SH-SY5Y (cell line): ENCODE results near the gene RBM14.

Experiments used
- GATA2 ChIP-seq: IDR thresholded peaks from 2 replicates; pipeline ENCODE4 v1.6.1; 2011; ENCODE audit warnings: mild to moderate bottlenecking, low read depth, low read length
- GATA3 ChIP-seq: IDR thresholded peaks from 2 replicates; pipeline ENCODE4 v1.6.1; 2011; ENCODE audit warnings: low read depth, mild to moderate bottlenecking, low read length, moderate library complexity

Gene RBM14

GRCh38 chr11:66625041-66625751 is 8.8 kb downstream of the RBM14 start:
- no peak for TF ChIP-seq GATA2

GRCh38 chr11:66625752-66626149 is 9.3 kb downstream of the RBM14 start:
- no peak for TF ChIP-seq GATA2
- no peak for TF ChIP-seq GATA3

GRCh38 chr11:66626382-66626781 is 10.0 kb downstream of the RBM14 start:
- no peak for TF ChIP-seq GATA2
- no peak for TF ChIP-seq GATA3

- no peak for TF ChIP-seq GATA2
- TF ChIP-seq GATA3: no peak
Measured at GRCh38 chr11:66626926-66627325, 10.5 kb downstream of the RBM14 start.

GRCh38 chr11:66628061-66628603 is 11.7 kb downstream of the RBM14 start:
- no peak for TF ChIP-seq GATA2

- TF ChIP-seq GATA3: no peak
- TF ChIP-seq GATA2: no peak
Measured at GRCh38 chr11:66629356-66629755, 12.9 kb downstream of the RBM14 start.

GRCh38 chr11:66631883-66632282 is 15.5 kb downstream of the RBM14 start:
- TF ChIP-seq GATA2: no peak
- no peak for TF ChIP-seq GATA3

GRCh38 chr11:66632952-66633351 is 16.5 kb downstream of the RBM14 start:
- TF ChIP-seq GATA3 (no peak), GATA2 (no peak)

GRCh38 chr11:66636411-66636810 is 20.0 kb downstream of the RBM14 start:
- TF ChIP-seq GATA3 (no peak), GATA2 (no peak)

GRCh38 chr11:66637557-66638176 is 21.2 kb downstream of the RBM14 start:
- TF ChIP-seq GATA3: no peak
- no peak for TF ChIP-seq GATA2

GRCh38 chr11:66638177-66639065 is 22.0 kb downstream of the RBM14 start, which contains the start of gene RBM4:
Gene RBM4 (plus strand): TSS chr11:66638703. CDS start chr11:66639712, 1,009 bp downstream.
- TF ChIP-seq GATA2 (no peak), GATA3 (no peak)

- no peak for TF ChIP-seq GATA3
- TF ChIP-seq GATA2: no peak
Measured at GRCh38 chr11:66639066-66639813, 22.8 kb downstream of the RBM14 start.

- TF ChIP-seq GATA3: no peak
- no peak for TF ChIP-seq GATA2
Measured at GRCh38 chr11:66641834-66642233, 25.4 kb downstream of the RBM14 start.

- TF ChIP-seq GATA3: no peak
- no peak for TF ChIP-seq GATA2
Measured at GRCh38 chr11:66643745-66644437, 27.5 kb downstream of the RBM14 start.
